IPS DF 4.7 (cell line): ENCODE data around the gene ISG20L2.

ENCODE experiments used
- DNase-seq: peaks from one replicate; pipeline ENCODE4 v3.0.0-alpha.2; 2013; ENCODE audit warnings: low spot score; ENCODE audit errors: extremely low read depth

ISG20L2 gene

DNA sequence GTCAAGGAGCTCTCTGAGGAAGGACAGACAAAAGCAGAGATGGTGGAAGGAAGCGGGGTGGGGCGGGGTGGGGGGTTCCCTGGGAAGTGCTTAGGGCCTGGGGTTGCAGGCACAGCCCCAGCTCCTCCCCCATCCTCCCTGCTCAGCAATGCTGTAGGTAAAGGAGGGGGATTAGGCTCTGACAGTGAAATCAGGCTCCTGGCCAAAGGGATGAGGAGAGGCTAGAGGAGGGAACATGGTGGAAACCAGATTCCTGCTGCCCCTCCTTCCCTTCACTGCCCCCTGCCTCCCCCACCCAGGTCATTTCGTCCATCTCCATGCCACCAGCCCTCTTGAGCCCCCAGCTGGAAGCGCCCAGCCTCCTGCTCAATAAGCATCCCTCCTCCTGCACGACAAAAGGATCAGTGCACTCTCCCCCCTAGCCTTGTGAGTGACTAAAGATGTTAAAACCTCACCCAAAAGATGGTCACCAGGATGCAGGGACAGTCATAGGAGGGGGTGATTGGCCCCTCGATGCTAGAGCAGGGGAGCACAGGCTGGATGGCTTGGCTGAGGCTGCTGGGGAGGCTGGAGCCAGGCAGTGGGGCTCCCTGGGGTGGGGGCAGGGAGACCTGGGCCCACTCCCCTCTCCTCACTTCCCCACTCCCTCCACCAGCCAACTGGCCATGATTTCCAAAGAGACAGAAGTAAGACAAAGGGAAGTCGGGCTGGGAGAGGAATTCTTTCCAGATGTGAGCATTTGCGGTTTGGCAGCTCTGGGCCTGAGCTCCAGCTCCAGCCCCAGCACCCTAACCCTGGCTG, 20.9 kb downstream of the ISG20L2 start:
- no peak for DNase-seq

DNA sequence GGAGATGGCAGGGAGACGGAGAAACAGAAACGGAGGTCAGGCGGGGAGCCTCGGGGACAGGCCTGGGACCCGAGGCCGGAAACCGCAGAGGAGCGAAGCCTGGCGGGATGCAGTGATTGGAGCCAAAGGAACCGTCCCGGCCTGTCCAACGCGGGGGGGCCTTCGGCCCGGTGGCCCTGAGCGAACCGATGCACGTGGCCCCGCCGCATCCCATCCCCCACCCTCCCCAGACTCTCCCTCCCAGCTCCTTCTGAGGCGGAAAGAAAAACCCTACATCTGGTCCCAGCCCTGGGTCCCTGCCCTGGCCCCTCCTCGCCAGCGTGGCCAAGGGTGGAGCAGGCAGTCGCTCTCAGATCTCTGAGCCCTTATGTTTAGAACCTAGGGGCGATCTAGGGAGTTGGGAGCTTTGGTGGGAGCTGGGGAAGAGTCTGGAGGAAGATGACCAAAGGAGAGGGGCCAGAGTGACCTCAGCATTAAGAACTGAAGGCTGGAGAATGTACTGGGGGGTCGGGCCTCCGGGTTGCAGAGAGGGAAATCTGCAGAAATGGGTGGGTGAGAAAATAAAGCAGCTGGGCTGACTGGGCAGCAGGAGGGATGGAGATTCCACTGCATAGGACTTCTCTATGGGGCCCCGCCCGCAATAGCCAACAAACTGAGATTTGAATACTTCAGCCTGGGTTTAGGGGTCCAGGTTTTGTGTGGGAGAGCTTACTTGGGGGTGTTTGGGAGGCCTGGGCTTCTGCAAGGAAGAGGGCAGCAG, 21.7 kb downstream of the ISG20L2 start:
- DNase-seq, result no peak

DNA sequence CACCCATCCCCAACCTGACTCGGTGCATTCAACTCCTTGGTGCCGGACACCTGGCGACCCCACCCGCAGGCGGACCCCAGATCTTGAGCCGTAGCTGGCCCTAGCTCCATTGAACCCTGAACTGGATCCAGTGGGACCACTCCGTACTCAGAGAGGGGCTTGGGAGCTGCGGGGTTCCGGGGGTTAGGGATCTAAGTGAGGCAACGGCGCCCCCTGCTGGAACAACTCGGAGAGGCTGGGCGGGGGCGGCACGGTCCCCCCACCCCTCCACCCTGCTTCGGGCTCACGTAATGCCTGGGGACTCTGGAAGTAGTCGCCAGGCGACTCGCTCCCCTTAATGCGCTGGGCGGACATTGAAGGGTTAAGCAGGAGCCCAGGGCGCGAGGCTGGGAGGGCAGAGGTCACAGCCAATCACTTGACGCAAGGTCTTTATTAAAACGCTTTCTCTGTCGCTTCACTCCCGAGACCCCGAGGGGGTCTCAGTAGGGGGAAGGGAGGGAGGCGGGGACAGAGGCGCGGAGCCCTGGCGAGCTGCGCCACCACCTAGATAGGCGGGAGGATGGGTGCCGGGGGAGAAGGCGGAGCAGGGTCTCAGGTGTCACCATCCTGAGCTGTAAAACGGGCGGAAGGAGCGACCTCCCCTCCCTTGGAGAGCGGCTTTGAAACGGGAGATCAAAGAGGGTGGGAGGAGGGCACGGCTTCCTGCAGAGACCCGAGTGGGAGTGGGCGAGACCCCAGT, 22.5 kb downstream of the ISG20L2 start:
- no peak for DNase-seq

GRCh38 chr1:156705321-156705917, 23.1 kb downstream of the ISG20L2 start, which contains the start of gene CRABP2:
CRABP2 (minus strand) TSS chr1:156705583; CDS start chr1:156705446, 137 bp downstream.
- DNase-seq, result no peak

DNA sequence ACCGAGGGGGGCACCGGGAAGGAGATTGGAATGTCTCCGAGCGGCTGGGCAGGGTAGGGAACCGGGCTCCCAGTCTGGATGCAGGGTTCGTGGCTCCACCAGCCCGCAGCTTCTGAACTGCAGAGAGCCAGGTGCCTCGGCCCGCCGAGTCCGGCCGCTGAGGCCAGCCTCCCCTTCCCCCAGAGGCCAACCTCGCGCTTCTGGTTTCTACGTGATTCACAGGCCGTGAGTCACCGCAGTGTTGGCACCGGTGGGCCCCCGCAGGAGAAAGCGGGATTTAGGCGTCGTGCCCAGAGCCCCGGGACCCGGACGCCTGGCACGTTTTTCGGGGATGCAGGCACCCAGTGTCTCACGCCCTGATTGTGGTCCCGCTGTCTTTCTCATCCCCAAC, 23.6 kb downstream of the ISG20L2 start:
- no peak for DNase-seq

- DNase-seq, result no peak
Measured at GRCh38 chr1:156704166-156704711, 24.3 kb downstream of the ISG20L2 start.

DNA sequence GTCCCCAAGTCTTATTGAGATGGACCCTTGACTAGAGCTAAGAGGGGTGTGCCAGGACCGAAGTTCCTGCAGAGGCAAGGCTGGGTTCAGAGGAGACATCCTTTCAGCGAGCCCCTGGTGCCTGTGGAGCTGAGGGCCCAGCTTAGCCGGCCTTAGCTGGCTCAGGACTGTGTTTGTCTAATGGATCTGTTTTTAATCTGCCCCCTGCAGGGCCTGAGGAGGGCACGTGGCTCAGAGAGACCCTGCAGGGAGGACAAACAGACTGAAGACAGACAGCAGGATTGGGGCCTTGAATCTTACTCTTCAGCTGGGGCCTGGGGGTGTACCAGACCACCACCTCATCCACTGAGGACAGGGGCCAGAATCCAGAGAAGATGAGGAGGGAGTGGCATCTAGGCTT, 24.8 kb downstream of the ISG20L2 start:
- DNase-seq, result no peak

- no peak for DNase-seq
Measured at GRCh38 chr1:156703336-156703735, 25.2 kb downstream of the ISG20L2 start.

- no peak for DNase-seq
Measured at GRCh38 chr1:156700736-156701531, 27.6 kb downstream of the ISG20L2 start.

DNA sequence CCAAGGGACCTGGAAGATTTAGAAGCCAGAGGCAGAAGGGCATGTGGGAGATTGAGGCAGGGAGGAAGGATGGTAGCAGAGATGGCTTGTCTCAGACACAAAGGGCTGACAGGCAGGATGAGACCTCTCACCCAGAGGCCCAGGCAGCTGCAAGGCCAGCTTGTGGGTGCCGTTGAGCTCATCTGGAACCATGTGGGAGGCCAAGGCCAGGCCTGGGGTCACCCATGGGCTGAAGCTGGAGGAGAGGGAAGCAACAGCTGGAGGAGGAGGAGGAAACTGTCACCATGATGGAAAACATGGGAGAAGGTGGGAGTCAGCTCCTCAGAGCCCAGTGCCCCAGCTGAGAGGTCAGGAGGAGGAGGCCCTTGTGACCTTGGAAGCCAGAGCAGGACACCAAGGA, 29.6 kb downstream of the ISG20L2 start:
- DNase-seq, result no peak

- DNase-seq, result no peak
Measured at GRCh38 chr1:156697481-156697880, 31.1 kb downstream of the ISG20L2 start.

GRCh38 chr1:156696755-156697154, 31.8 kb downstream of the ISG20L2 start:
- no peak for DNase-seq

- DNase-seq, result no peak
Measured at GRCh38 chr1:156694690-156694962, 33.9 kb downstream of the ISG20L2 start.

DNA sequence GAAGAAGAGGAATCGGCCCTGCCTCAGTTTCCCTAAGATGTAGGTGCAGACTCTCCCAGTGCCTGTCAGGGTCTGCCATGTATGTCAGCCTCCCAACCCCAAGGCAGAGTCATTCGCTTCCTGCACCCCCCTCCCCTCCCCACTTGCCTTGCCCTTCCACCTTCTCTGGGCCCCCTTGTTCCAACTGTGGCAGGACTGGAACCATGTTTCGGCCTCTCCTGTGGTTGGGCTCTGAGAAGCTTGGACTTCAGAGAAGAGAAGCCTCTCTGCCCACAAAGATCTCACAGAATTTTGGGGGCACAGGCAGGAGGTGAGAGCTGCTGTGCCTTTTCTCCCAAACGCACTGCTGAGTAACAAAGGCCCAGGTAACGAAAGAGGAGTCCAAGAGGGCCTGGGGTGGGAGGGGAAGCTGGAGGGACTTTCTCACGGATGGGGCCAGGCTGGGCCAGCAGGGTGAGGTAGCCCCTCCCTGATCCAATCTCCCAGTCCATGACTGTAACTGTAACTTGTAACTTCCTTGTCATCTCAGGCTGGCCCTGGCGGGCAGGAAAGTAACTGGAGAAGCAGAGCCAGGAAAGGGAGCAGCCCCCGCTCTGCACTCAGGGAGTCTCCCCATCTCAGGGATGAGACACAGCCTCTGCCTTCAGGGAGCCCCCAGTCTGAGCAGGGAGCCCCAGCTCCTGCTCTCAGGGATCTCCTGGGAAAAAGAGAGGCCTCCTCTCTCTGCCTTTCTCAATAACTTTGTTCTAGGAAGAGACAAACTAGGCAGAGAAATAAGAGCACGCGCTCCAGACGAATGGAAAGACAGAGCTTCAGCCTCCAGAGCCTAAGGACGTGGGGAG, 34.5 kb downstream of the ISG20L2 start:
- DNase-seq, result no peak

GRCh38 chr1:156692925-156693847, 35.4 kb downstream of the ISG20L2 start:
- no peak for DNase-seq

DNA sequence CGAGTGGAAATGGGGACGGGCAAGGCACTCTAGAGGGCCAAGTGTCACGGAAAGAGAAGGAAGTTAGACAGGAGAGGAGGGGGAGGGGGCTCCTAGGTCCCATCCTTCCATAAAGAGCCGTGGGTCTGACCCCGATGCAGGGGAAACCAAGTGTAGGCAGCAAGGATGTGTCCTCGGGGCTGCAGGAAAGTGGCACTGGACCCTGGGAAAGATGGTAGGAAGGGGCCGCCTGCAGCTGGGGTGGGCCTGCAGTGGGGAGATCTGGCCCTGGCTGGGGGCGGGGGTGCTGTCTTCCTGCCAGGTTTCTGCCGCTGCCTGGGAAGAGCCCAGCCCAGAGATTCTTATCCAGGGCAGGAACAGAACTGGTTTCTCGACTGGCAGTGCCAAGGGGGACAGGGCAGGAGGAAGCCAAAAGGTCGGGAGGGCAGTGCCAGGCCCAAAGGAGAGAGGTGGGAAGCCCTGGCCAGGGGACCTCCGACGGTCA, 36.1 kb downstream of the ISG20L2 start:
- DNase-seq, result no peak

DNA sequence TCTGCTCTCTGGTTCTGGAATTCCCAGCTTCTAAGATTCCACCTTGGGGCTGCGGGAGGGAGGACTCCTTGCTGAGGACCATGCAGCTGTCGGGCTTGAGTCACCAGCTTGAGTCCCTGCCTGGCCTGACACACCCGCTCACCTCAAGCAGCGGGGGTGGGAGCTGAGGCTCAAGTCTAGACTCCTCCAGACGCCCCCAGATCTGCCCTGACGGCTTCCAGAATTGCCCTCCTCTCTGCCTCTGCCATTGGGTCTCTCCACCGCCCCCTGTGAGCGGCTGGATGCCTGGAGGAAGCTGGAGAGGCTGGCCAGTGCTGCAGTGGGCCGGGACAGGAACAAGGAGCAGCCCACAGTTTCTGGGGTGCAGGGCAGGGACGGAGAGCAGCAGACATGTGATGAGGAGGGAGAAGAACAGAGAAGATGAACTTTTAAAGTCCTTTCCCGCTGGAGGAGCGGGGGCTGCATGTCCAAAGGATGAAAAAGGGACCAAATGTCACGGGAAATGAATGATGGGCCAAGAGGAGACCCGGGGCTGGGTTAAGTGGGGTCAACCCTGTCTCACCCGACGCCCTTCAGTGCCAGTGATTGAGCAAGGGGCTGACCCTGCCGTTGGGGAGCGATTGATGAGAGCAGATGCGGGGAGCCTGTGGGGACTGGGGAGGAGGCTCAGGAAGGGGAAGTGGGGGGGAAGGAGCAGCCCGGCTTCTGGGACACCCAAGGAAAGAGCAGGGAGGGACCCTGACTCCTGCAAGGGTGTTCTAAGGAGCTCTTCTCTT, 36.7 kb downstream of the ISG20L2 start:
- DNase-seq, result no peak

DNA sequence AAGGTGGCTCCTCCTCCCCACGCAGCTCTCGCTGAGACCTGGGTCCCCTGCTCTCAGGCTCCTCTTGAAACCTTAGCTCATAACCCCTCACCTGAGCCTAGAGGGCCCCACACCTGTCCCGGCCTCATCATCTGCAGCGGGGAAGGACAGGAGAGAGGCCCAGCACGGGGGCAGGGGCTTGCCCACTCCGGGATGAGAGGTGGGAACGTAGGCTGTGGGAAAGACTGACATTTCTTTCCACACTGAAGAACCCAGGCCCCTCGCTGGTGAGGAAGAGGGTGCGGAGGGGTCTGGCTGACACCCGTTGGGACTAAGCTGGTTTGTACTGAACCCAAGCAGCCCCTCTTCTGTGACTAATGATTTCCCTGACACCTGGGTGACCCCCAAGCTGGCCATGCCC, 37.4 kb downstream of the ISG20L2 start:
- DNase-seq, result no peak
